Left ventricle myocardium superior (tissue), 1 donor: Measurements from ENCODE around the gene PTPRM. TPM values are rescaled to one million over a fixed set of nuclear protein-coding genes. Genes with fewer than 3 reads are reported as not detected.

Experiments used
- ATAC-seq: fragments of 200-7000 bp; cut with Tn5 transposase; one replicate; pipeline ENCODE4 v1.9.1; 2020; ENCODE audit warnings: mild to moderate bottlenecking, moderate library complexity
- DNase-seq: peaks from one replicate; pipeline ENCODE4 v3.0.0-alpha.2; 2020
- intact Hi-C: fragments of 100-400 bp; cut with micrococcal nuclease; formaldehyde crosslinking; loops from one replicate; pipeline ENCODE4 v1.11.0; 2022
- total RNA-seq: library from RNA; stranded (reverse); fragmentation: NEBNext Ultra II Directional; extraction: Animal tissue kit (Norgen Biotek cat#: 25700); gene quantifications from one replicate; pipeline ENCODE4 v1.2.1, GENCODE V29; 2021
- donor health status: DM: no; HTN: yes; CAD: no; lungs with severe emphysema.

The PTPRM gene
- total RNA-seq, 1 donor from 2014 or later: 100 TPM

DNA sequence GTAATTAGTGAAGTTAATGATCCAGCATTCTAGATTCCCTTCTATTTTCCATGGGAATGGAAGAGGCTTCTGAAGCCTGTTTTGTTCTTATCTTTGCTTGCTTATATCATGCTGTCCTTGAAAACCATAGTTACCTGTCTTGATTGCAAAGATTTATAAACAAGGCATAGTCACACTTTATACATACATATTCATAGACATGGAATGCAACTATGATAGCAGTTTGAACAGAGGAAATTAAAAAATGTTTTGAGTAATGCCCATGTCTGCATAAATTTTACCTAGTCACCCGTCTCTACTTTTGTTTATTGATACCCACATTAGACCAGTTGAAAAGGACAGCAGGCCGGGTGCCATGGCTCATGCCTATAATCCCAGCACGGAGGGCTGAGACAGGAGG, 289.0 kb downstream of the PTPRM start:
- ATAC-seq: no peak
- DNase-seq: no peak
- intact Hi-C loops: no loop called here

DNA sequence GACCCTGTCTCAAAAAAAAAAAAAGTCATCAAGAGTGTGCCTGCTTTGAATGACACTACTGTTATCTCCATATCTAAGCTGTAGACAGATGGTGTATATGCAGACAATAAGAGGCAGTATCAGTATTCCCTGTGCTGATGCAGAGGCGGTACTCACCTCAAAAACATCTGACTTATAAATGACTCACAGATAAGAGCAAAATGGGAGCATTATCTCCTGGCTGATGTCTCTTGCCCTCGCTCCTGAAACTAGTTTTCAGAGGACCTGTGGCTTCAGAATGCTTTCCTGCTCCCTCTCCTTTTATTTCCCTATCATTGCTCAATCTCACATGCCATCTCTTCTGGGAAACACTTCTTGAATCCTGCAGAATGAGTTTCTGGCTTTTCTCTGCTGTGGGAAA, 289.6 kb downstream of the PTPRM start:
- intact Hi-C loops: no loop called here
- DNase-seq: no peak
- no peak for ATAC-seq

DNA sequence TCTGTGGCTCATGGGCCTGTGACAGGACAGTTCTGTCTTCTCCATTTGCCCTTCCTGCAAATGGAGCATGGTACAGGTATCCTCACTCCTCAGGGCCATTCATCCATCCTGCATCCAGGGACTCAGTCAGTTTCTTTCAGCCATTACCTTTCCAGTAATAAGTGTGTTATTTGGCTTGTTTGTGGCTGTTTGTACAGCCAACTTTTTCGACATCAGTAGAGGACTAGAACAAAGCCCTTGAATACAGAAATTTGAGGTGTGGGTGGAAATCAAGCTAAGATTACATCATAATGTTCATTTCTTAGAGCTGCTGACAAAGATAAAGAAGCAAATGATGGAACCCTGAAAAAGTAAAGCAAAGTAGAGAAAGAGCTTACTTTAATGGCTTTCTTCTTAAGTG, 290.4 kb downstream of the PTPRM start:
- DNase-seq (no peak), ATAC-seq (no peak)
- intact Hi-C loops: no loop called here

DNA sequence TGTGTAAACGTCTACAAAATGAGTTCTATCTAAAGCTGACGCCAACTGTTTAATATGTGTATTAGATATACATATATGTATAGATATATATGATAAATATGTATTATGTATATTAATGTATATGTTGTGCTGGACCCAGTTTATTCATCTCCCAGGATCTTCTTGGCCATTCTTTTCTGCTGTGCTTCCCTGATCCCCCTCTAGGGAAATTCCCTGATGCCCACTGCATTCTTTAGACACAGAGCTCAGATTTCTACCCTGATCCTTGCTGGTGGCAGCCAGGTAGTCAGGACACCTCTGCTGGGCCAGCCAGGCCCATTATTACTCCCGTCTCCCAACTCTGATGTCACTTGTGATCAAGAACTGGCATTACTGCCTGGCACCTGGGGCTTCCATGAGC, 292.0 kb downstream of the PTPRM start:
- intact Hi-C loops: no loop called here
- ATAC-seq: no peak
- DNase-seq: no peak

DNA sequence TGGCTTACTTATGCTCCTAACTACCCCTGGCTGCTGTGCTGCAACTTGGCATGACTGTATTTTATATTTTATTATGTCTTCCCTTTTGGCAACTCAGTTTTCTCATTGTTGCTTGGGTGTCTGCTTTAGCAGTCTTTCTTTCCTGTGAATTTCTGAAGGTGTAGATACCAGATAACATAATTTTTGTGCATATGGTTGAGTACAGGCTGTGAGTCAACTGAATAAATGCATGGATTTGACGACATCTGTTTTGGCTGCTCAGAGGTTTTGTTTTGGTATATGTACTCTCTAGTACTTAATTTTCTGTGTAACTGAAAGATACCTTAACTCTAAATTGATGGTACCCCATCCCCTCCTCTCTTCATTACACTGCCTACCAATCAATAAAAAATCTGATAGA, 303.1 kb downstream of the PTPRM start:
- DNase-seq (no peak), ATAC-seq (no peak)
- intact Hi-C loops: no loop called here

DNA sequence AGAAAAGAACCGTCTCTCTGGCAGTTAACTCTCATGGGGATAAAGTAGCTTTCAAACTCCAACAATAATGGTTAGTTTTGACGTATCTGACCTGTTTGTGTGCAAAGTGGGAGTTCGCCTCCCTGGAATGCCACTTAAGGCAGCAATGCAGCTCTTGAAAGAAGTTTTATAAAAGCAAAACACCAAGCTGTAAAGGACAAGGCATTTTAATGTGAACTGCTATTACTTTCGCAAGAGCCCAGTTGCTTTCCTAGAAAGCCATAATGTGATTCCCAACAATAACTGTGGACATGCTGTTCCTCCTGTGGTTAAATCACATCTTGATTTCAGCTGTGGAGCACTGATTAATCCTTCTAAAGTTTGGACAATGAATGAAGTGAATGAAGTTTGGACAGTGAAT, 303.7 kb downstream of the PTPRM start:
- intact Hi-C loops: no loop called here
- ATAC-seq: peak; percentile 12

DNA sequence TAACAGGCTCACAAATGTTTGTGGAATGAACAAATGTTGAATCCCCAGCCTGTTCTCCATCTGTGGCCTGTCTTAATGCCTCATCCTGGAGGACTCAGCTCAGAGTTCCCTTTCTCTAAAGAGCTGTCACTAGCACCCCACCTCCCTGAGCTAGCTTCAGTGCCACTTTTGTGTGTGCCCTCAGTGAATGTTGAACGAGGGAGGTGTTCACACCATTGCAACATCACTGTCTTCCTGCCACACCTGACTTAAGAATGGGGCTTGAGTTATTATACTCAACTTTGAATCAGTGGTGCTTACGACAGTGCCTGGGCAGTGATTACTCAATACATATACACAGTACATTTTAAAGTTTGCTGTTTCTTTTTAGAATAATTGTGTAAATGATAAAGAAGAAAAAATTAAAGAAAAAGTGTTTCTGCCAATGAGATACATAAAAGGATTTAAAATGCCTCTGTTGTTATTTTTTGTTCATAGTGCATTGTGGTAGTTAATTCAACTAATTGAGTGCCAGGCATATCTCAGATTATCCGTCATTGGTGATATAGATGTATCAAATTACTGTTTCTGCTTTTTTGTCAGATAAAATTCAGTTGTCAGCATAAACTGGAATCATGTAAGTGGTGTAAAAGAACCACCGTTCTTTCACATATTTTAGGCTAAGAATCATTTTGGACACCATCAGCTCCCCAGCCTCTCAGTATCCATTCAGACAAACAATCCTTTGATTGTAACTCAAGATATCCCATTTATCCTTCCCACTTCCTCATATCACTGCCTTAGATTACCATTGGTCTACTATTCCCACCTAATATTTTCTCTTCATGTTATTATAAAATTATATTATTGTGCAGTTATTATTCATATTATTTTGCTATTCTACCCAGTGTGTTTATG, 304.7 kb downstream of the PTPRM start:
- ATAC-seq: peak; percentile 38
- no peak for DNase-seq
- intact Hi-C loops: no loop called here

More for the DNA sequence above, 303.7 kb downstream of the PTPRM start:
- DNase-seq: no peak

DNA sequence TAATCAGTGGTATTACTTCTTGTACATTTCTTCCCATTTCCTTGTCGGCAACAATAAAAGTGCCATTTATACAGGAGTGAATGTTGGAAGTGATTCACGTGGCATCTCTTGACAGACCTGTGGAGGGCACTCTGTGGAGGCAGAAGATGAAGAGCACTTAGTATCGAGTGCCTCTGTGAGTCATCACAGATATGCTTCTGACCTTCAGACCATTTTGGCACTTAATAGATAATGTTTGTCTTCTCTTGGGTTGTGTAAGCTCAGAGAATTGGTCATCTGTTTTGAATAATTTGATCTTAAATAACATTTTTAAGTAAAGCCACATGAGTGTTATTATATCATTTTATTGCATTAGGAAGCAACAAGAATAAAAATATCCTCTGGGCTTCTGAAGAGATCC, 305.5 kb downstream of the PTPRM start:
- intact Hi-C loops: no loop called here
- DNase-seq (no peak), ATAC-seq (peak; percentile 83)

DNA sequence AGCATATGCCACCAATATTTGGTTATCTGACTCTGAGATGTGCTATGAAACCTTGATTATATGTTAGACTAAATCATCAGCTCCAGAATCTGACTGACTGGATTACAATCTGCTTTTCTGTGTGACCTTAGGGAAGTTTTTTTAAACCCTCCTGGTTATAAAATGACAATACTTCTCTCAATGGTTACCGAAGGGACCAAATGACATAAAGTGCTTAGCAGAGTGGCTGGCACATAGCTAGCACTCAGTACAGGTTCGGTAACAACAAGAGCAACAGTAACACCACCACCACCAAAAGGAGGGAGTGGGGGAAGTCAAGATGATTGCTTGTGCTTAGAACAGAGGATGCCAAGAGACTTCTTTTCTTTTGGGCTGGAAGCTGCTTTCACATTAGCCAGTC, 306.2 kb downstream of the PTPRM start:
- intact Hi-C loops: no loop called here
- DNase-seq (no peak), ATAC-seq (peak; percentile 45)

DNA sequence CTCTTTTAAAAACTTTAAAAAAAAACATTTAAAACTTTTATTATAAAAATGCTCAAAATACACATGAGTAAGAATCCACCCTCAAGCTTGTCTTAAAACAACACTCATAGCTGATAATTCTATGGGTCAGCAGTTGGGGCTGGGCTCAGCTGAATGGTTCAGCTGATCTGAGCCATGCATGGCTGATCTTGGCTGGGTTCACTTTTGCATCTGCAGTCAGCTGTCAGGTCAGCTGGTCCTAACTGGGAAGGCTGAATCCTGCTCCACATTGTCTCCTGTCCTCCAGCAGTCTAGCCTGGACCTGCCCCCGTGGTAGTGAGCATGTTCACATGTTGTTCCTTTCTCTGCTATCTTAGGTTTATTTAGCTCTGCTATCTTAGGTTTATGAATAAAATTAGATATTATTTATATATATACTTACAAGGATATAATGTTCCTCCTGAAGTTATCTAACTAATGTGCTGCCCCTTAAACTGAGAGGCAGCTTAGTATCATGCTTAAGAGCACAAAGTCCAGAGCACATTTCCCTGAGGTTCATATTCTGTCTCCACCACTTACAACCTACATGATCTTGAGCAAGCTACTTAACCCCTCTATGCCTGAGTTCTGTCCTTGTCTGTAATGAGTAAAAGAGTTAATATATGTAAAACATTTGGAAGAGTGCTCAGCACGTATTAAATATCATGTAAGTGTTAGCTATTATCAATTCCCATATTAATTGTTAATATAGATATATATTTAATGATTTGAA, 309.4 kb downstream of the PTPRM start:
- intact Hi-C loops: no loop called here
- DNase-seq (no peak), ATAC-seq (peak; percentile 33)

DNA sequence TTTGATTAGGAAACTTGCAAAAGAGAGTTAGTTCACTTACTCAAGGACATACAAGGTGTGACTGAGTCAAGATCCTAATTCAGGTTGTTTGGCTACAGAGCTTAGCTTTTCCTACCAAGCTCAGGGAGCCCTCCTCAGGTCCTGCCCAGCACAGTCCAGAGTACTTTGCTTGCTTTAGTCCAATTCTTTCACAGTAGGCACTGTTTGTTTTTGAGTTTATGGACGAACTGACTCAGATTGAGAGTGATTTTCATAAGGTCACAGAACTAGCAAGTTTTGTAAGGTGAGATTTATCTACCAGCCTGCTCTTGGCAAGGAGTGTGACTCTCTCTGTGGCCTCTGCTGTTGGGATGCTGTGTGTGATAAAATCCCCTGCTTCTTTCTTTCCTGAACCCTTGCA, 310.5 kb downstream of the PTPRM start:
- intact Hi-C loops: no loop called here
- DNase-seq (no peak), ATAC-seq (peak; percentile 56)

DNA sequence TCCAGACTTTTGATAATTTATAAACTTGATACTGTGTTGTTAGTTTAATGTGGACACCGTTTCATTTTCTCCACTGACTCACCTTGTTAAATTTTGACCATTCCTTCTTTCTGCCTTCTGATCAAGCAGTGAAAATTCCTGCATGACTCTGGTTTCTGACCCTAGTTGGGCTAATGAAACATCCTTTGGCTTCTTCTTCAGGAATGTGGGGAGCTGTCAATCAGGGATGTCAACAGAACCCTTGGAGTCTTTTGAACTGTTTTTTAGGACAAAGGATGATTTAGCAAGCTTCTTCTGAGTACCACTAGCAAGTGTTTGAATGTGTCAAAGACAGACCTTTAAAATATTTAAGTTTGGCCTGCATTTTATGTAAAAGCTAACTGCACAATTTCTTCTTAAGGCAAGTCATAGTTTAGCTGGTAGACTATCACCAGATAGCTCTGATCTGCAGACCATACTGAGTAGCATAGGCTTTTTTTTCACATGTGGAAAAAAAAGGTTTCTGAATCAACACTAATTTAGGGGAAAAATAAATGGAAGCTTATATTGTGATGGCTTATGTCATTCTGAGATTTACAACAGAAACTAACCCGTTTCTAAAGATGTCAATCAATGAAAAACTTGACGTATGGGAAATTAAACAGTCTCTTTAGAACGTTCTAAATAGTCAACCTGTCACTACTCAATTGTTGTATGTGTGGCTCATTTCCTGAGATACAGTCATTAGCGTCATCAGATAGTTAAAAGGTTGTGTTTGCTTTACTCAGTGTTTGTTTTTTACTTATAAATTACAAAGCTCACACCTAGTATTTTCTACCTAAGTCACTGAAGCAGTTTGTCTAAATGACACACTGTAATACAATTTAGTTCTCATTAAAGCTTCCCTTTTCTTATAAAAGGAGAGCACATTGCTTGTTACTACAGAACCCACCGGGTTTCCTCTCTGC, 311.4 kb downstream of the PTPRM start:
- no peak for ATAC-seq
- intact Hi-C loops: no loop called here

DNA sequence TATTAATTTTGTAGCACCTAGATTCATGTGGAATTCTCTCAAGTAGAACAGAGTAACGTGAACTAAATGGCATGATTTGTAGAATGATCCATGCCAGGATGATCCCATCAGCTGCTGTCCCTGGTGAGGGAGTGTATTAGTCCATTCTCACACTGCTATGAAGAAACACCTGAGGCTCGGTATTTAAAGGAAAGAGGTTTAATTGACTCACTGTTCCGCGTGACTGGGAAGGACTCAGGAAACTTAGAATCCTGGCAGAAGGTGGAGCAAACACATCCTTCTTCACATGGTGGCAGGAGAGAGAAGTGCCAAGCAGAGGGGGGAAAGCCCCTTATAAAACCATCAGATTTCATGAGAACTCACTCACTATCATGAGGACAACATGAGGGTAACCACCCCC, 312.6 kb downstream of the PTPRM start:
- DNase-seq (no peak), ATAC-seq (no peak)
- intact Hi-C loops: no loop called here

More for the DNA sequence above, 311.4 kb downstream of the PTPRM start:
- no peak for DNase-seq

DNA sequence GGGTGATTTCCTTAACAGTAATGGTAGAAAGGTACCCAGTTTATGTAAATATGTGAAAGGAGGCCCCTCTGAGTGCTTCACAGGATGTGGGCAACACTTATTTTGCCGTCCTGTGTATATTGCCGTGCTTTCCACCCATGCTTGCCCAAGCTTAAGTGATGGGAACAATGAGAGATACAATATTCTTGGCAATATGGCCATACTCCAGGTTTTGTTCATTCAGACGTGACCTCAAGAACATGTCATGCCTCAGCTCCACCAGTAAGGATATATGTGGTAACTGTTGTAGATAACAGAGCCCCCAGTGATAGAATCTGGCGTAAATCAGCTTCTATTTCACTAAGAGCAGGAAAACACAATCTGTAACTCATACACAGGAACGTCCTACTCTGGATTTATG, 318.7 kb downstream of the PTPRM start:
- DNase-seq (no peak), ATAC-seq (peak; percentile 52)
- intact Hi-C loops: no loop called here

DNA sequence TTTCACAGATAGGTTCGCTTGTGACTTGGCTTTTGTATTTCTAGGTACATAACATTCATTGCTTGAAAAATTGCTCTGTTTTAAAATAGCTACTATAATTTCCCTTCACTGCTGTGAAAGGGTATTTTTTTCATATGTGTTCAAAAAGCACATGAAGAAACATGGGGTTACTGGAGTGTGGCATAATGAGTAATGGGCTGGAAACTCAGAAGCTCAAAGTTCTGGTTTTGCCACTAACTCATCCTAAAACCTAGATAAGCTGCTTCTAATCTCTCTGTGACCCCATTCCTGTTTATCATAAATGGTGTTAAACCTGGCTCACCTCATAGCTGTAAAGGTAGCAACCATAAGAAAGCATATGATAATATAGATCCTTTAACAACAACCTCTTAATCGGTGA, 319.3 kb downstream of the PTPRM start:
- intact Hi-C loops: no loop called here

DNA sequence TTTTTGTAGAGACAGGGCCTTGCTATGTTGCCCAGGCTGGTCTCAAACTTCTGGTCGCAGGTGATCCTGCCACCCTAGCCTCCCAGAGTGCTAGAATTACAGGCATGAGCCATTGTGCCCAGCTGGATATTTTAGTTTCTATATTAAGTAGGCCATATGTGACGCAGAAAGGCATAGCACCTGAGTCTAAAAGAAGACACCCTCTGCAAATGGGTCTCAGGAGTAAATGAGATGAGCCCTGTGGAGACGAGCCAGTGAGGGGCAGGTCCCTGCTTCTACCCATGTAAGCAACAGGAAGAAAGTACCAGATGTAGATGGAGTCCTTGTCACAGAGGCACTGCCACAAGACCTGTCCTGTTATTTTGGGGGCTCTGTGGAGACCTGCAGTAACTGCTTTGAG, 322.4 kb downstream of the PTPRM start:
- intact Hi-C loops: no loop called here
- no peak for ATAC-seq
- DNase-seq: no peak

More for the DNA sequence above, 319.3 kb downstream of the PTPRM start:
- DNase-seq (no peak), ATAC-seq (no peak)

DNA sequence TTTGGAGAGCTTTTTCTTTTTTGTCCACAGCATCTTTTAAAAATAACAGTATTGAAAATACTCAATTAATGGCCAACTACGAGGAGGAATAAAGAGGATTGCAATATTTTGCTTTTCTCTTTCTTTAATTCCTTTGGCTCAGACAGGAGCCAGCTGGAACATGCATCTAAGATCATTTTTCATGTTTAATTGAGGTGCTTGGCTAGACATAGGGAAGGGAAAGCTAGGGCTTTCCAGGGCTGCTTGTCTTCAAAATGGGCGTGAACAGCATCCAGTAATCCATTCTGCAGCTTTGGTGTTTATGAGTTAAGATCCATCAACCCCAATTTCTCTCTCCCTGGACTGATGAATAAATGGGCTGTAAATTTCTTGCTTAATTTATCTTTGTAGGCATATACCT, 323.0 kb downstream of the PTPRM start:
- DNase-seq (no peak), ATAC-seq (no peak)
- intact Hi-C loops: no loop called here

DNA sequence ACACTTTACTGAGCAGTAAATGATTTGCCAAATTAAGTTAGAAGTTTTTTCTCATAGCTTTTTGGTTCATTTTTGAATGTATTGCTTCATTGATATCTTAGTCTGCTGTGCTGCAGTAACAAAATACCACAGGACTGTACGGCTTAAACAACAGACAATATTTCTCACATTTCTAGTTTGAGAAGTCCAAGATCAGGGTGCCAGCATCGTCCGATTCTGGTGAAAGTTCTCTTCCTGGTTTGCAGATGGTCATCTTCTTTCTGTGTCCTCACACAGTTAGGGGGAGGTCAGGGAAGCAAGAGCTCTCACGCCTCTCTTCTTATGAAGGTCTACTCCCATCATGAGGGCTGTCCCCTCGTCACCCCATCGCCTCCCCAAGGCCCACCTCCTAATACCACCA, 325.4 kb downstream of the PTPRM start:
- intact Hi-C loops: no loop called here
- ATAC-seq: no peak
- DNase-seq: no peak

DNA sequence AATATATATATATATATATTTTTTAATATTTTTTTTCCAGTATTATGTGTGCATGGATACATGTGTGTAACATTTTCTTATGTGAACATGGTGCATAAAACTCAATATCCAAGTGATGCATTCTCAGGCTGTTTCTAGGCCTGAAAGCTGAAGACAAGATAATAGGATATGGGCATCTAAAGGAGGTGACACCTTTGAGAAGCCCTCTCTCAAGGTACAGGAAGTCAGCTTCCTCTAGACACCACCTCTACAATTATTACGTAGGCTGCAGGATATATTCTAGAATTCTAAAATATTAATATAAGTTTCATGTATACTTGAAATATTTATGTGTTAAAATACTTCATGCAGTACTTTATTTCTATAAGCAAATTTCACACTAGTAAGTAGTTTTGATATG, 327.5 kb downstream of the PTPRM start:
- intact Hi-C loops: no loop called here
- ATAC-seq (no peak), DNase-seq (no peak)

DNA sequence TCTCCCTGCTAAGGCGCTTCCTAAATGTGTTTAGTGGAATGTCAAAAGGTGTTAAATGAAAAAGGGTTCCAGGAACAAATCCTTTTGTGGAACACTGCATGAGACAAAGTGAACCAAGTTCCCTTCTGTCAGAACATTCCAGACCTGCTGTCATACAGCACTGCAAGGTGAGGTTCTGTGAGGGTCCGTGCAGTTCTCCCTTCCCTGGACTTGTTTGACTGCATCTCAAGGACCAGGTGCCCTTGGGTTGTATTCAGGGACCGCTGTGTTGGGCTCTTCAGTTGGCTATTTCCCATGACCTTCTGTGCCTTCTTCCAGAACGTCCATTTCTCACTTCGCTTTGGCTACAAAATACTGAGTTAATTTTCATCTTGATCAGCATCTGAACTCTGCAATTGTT, 328.2 kb downstream of the PTPRM start:
- intact Hi-C loops: no loop called here
- no peak for DNase-seq
- ATAC-seq: peak; percentile 52
